Osteoblast (primary cell): ENCODE data around the gene CCDC6. TPM values are rescaled to one million over a fixed set of nuclear protein-coding genes. Genes with fewer than 3 reads are reported as not detected.

Experiments used
- DNase-seq: peaks from one replicate; pipeline ENCODE4 v3.0.0; 2011; ENCODE audit warnings: low spot score, mixed read lengths; ENCODE audit not compliant: insufficient read length; ENCODE audit errors: missing footprints
- H2AFZ ChIP-seq: 2 replicates; pipeline ENCODE4 v1.6.0; 2011; ENCODE audit warnings: mild to moderate bottlenecking, low read length
- H3K27ac ChIP-seq: 2 replicates; pipeline ENCODE4 v1.5.1; 2011; ENCODE audit warnings: mild to moderate bottlenecking, low read depth, low read length, moderate library complexity
- H3K27me3 ChIP-seq: 2 replicates; pipeline ENCODE4 v1.6.0; 2012; ENCODE audit warnings: mild to moderate bottlenecking, control low read depth, inconsistent platforms, low read length, moderate library complexity; ENCODE audit not compliant: insufficient read depth
- H3K36me3 ChIP-seq: 2 replicates; pipeline ENCODE4 v1.5.1; 2011; ENCODE audit warnings: mild to moderate bottlenecking, low read length, control low read depth, moderate library complexity; ENCODE audit not compliant: insufficient read depth
- H3K4me1 ChIP-seq: 2 replicates; pipeline ENCODE4 v1.5.1; 2011; ENCODE audit warnings: mild to moderate bottlenecking, low read length, control low read depth, moderate library complexity; ENCODE audit not compliant: insufficient read depth
- H3K4me2 ChIP-seq: 2 replicates; pipeline ENCODE4 v1.6.0; 2011; ENCODE audit warnings: mild to moderate bottlenecking, low read length; ENCODE audit not compliant: insufficient read depth
- H3K4me3 ChIP-seq: fragments of 200-600 bp; sonication (generic); 3 replicates; pipeline ENCODE4 v1.5.1; 2012; ENCODE audit warnings: mild to moderate bottlenecking, low read length, inconsistent platforms; ENCODE audit not compliant: insufficient read depth
- H3K79me2 ChIP-seq: 2 replicates; pipeline ENCODE4 v1.6.0; 2012; ENCODE audit warnings: mild to moderate bottlenecking, low read length, control low read depth, inconsistent platforms; ENCODE audit not compliant: insufficient read depth
- H3K9me3 ChIP-seq: 2 replicates; pipeline ENCODE4 v1.5.1; 2011; ENCODE audit warnings: low read depth, low read length, control low read depth
- H4K20me1 ChIP-seq: 2 replicates; pipeline ENCODE4 v1.6.0; 2012; ENCODE audit warnings: mild to moderate bottlenecking, low read length, control low read depth; ENCODE audit not compliant: insufficient read depth
- CTCF ChIP-seq: IDR thresholded peaks from 2 replicates; pipeline ENCODE4 v1.5.1; 2011; ENCODE audit warnings: mild to moderate bottlenecking, low read depth, low read length, moderate library complexity; ENCODE audit errors: extremely low read depth
- total RNA-seq: library from RNA; depleted of rRNA; stranded (reverse); fragments of >200 nt; gene quantifications from 2 replicates; pipeline ENCODE4 v1.2.3, GENCODE V29; 2012

The CCDC6 gene
- total RNA-seq, 1 donor: 51.8 TPM

- no peak for TF ChIP-seq CTCF
- no peaks in the 10 kb centered on the region for H3K36me3 ChIP-seq
- H3K27me3 ChIP-seq: no peaks in the 10 kb centered on the region
- no peak overlapping the region for H2AFZ ChIP-seq
- H3K4me1 ChIP-seq: no peaks in the 10 kb centered on the region
- DNase-seq: no peak
- H3K9me3 ChIP-seq: no peaks in the 10 kb centered on the region
- no peaks in the 10 kb centered on the region for H3K79me2 ChIP-seq
- H3K4me3 ChIP-seq: no peak overlapping the region
- H3K4me2 ChIP-seq: no peak overlapping the region
- no peaks in the 10 kb centered on the region for H4K20me1 ChIP-seq
- H3K27ac ChIP-seq: no peak overlapping the region
Observed at GRCh38 chr10:59754951-59755350, 151.4 kb downstream of the CCDC6 start.

- no peaks in the 10 kb centered on the region for H4K20me1 ChIP-seq
- H3K9me3 ChIP-seq: no peaks in the 10 kb centered on the region
- H3K4me1 ChIP-seq: no peaks in the 10 kb centered on the region
- no peak for TF ChIP-seq CTCF
- H3K27ac ChIP-seq: no peak within 1 kb of the TSS
- no peaks in the 10 kb centered on the region for H3K79me2 ChIP-seq
- no peak for DNase-seq
- no peak within 1 kb of the TSS for H3K4me2 ChIP-seq
- no peaks in the 10 kb centered on the region for H3K36me3 ChIP-seq
- no peak within 1 kb of the TSS for H2AFZ ChIP-seq
- no peaks in the 10 kb centered on the region for H3K27me3 ChIP-seq
- no peak within 1 kb of the TSS for H3K4me3 ChIP-seq
Observed at GRCh38 chr10:59753267-59753666, 153.1 kb downstream of the CCDC6 start, which contains the start of gene MRLN. Gene MRLN, minus strand, starts transcription at chr10:59753455.

GRCh38 chr10:59752278-59752940 lies 153.9 kb downstream of the CCDC6 start:
- no peaks in the 10 kb centered on the region for H3K9me3 ChIP-seq
- no peaks in the 10 kb centered on the region for H3K36me3 ChIP-seq
- H3K79me2 ChIP-seq: no peaks in the 10 kb centered on the region
- no peak for DNase-seq
- H3K4me1 ChIP-seq: no peaks in the 10 kb centered on the region
- H3K4me3 ChIP-seq: no peak overlapping the region
- H2AFZ ChIP-seq: no peak overlapping the region
- H3K4me2 ChIP-seq: no peak overlapping the region
- no peak overlapping the region for H3K27ac ChIP-seq
- H3K27me3 ChIP-seq: no peaks in the 10 kb centered on the region
- H4K20me1 ChIP-seq: no peaks in the 10 kb centered on the region
- no peak for TF ChIP-seq CTCF

GRCh38 chr10:59750155-59750945 lies 156.0 kb downstream of the CCDC6 start:
- Histone ChIP-seq H3K4me3 (no peak overlapping the region), H3K4me2 (no peak overlapping the region), H4K20me1 (no peaks in the 10 kb centered on the region)

More at GRCh38 chr10:59750155-59750945, 156.0 kb downstream of the CCDC6 start:
- no peaks in the 10 kb centered on the region for H3K79me2 ChIP-seq
- H2AFZ ChIP-seq: no peak overlapping the region
- no peaks in the 10 kb centered on the region for H3K4me1 ChIP-seq
- TF ChIP-seq CTCF: no peak
- no peak for DNase-seq
- H3K36me3 ChIP-seq: no peaks in the 10 kb centered on the region
- H3K27me3 ChIP-seq: no peaks in the 10 kb centered on the region
- H3K9me3 ChIP-seq: no peaks in the 10 kb centered on the region
- no peak overlapping the region for H3K27ac ChIP-seq
